HG02981 (cell line): ENCODE results near the gene CMTM4.
A peak's percentile ranks its signal among the peaks of the same experiment; 100 is the strongest.
"Not testable (repeated sequence)": the region's sequence is repeated elsewhere in the genome, so short reads cannot be mapped to it uniquely, and the experiment has no call there.

Experiments
- ATAC-seq: cut with Tn5 transposase; IDR thresholded peaks from one replicate; pipeline ENCODE4 v1.9.1; 2021; ENCODE audit warnings: mild to moderate bottlenecking, moderate library complexity; ENCODE audit not compliant: unreplicated experiment

The CMTM4 gene

GRCh38 chr16:66705790-66706505 is 9.4 kb upstream of the CMTM4 start:
- ATAC-seq = no peak

- no peak for ATAC-seq
These were observed 7.1 kb upstream of the CMTM4 start for GRCh38 chr16:66703406-66704215.

- ATAC-seq = no peak
These were observed 5.0 kb upstream of the CMTM4 start for GRCh38 chr16:66701516-66701915.

- ATAC-seq = no peak
These were observed 4.5 kb upstream of the CMTM4 start for GRCh38 chr16:66701026-66701425.

GRCh38 chr16:66699898-66700297 is 3.4 kb upstream of the CMTM4 start:
- no peak for ATAC-seq

GRCh38 chr16:66698046-66698445 is 1.5 kb upstream of the CMTM4 start:
- no peak for ATAC-seq

GRCh38 chr16:66695935-66696668 is 441 bp downstream of the CMTM4 start:
- peak; percentile 35 for ATAC-seq

- ATAC-seq = no peak
These were observed 1.0 kb downstream of the CMTM4 start for GRCh38 chr16:66695471-66695934.

GRCh38 chr16:66693149-66693548 is 3.4 kb downstream of the CMTM4 start:
- no peak for ATAC-seq

- ATAC-seq = no peak
These were observed 4.2 kb downstream of the CMTM4 start for GRCh38 chr16:66692341-66692740.

- ATAC-seq = no peak
These were observed 5.3 kb downstream of the CMTM4 start for GRCh38 chr16:66691234-66691633.

- ATAC-seq = no peak
These were observed 6.3 kb downstream of the CMTM4 start for GRCh38 chr16:66690106-66690847.

- no peak for ATAC-seq
These were observed 7.3 kb downstream of the CMTM4 start for GRCh38 chr16:66689282-66689681.

- ATAC-seq = no peak
These were observed 8.5 kb downstream of the CMTM4 start for GRCh38 chr16:66687906-66688625.

- ATAC-seq = not testable (repeated sequence)
These were observed 10.9 kb downstream of the CMTM4 start for GRCh38 chr16:66685501-66686115.

- no peak for ATAC-seq
These were observed 14.3 kb downstream of the CMTM4 start for GRCh38 chr16:66682271-66682670.

- ATAC-seq = no peak
These were observed 14.9 kb downstream of the CMTM4 start for GRCh38 chr16:66681676-66682075.

- ATAC-seq = no peak
These were observed 18.2 kb downstream of the CMTM4 start for GRCh38 chr16:66678337-66678736.

- no peak for ATAC-seq
These were observed 18.7 kb downstream of the CMTM4 start for GRCh38 chr16:66677836-66678235.

GRCh38 chr16:66677179-66677578 is 19.4 kb downstream of the CMTM4 start:
- ATAC-seq = no peak
